ENCODE data around the gene PIP4K2C. TPM values are rescaled to one million over a fixed set of nuclear protein-coding genes. Genes with fewer than 3 reads are reported as not detected.

PIP4K2C gene
- total RNA-seq, 2 experiments from 2014 or later, result 17.8 to 20.6 TPM

- no peak overlapping the region for H3K27ac Mint-ChIP-seq
Observed at GRCh38 chr12:57625261-57626032, 34.5 kb downstream of the PIP4K2C start.

DNA sequence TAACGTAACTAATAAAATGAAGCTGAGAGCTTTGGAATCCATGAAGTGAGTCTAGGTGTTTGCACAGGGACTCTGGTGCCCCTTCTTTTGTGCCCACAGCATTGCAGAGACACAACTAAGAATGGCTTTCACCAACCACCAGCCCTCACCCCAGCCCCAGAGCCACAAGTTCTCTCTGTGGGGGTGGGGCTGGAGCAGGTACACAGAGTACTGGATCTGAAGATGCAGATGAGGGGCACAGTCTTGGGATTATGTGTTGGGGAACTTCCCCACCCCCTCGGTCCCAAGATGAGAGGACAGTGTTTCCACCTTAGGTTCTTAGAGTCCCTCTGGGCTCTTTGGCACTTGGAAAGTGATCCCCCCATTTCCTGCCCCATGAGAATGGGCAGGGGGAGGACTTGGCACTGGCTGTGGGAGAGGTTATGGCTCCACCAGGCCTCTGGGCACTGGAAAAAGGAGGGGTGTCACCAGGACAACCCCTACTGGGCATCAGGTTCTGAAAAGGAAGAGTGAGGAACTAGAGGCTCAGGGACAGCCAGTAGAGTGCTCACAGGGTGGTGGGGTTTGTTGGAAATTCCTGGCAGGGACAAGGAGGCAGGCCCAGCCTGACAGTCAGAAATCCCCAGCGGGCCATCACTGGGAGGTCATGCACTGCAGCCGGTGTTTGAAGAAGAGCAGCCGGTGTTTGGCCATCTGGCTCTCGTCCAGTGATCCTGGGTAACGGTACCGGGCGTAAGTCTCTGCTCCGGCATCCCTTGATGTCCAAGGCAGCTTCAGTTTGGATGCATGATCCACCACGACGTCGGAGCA lies 35.3 kb downstream of the PIP4K2C start:
- intact Hi-C loops (cut with micrococcal nuclease), result no loop called here
- H3K27ac Mint-ChIP-seq, result no peak overlapping the region
- H3K36me3 Mint-ChIP-seq, result no peaks in the 10 kb centered on the region
- no peak overlapping the region for H3K4me3 Mint-ChIP-seq
- no peaks in the 10 kb centered on the region for H3K9me3 Mint-ChIP-seq
- ChIA-PET POLR2A (interaction anchor here (0.6 kb wide), 1 partner anchor 38 kb away, joined by 3 read pairs; no protein-coding TSS in a partner anchor), CTCF (interaction anchor here (1.0 to 7.5 kb wide), 4 partner anchors 12 to 44 kb away, joined by 4 to 112 read pairs (median 11); no protein-coding TSS in a partner anchor)
- no peak for DNase-seq
- peaks cover 20% of the 10 kb centered on the region for H3K4me1 Mint-ChIP-seq (ENCODE audit: low read depth)
- H3K27me3 Mint-ChIP-seq, result peaks cover 83% of the 10 kb centered on the region

More at GRCh38 chr12:57625261-57626032, 34.5 kb downstream of the PIP4K2C start:
- H3K9me3 Mint-ChIP-seq, result no peaks in the 10 kb centered on the region
- H3K4me1 Mint-ChIP-seq (ENCODE audit: low read depth), result peaks cover 28% of the 10 kb centered on the region
- no peak overlapping the region for H3K4me3 Mint-ChIP-seq
- ChIA-PET POLR2A (interaction anchor here (0.5 to 0.6 kb wide), 2 partner anchors 37 to 97 kb away, joined by 3 to 4 read pairs; no protein-coding TSS in a partner anchor), CTCF (interaction anchor here (0.7 to 7.5 kb wide), 3 partner anchors 11 to 88 kb away, joined by 3 to 112 read pairs (median 6); no protein-coding TSS in a partner anchor)
- no peak for DNase-seq
- H3K36me3 Mint-ChIP-seq, result no peaks in the 10 kb centered on the region
- intact Hi-C loops (cut with micrococcal nuclease), result no loop called here
- peaks cover 83% of the 10 kb centered on the region for H3K27me3 Mint-ChIP-seq

DNA sequence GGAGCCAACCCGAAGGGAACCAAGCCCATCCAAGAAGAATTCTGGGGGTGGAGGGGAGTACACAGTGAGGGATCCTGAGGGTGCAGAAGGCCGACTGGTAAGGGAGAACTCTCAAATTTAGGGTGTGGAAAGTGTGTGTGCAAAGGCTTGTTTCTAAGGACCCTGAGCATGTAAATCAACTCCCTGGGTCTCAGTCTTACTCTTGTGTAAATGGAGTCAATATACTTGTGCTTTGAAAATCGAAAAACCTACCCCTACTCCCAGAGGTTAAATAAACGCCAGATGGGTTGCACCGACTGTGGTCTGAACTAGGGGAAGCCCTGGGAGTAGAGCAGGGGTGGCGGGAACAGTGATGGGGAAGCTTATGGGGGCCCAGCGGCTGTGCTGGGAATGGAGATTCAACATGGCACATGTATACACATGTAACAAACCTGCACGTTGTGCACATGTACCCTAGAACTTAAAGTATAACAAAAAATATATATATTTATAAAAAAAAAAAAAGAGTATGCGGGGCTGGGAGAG lies 36.0 kb downstream of the PIP4K2C start:
- ChIA-PET CTCF (interaction anchor here (0.7 to 2.4 kb wide), 6 partner anchors 11 to 168 kb away, joined by 3 to 16 read pairs (median 4); partner anchors contain the start of gene PIP4K2C), POLR2A (no interaction called here)
- Mint-ChIP-seq H3K36me3 (no peaks in the 10 kb centered on the region), H3K4me1 (ENCODE audit: low read depth) (peaks cover 13% of the 10 kb centered on the region), H3K27me3 (peaks cover 81% of the 10 kb centered on the region), H3K27ac (no peak overlapping the region), H3K4me3 (no peak overlapping the region), H3K9me3 (no peaks in the 10 kb centered on the region)
- DNase-seq, result no peak
- intact Hi-C loops (cut with micrococcal nuclease), result no loop called here

GRCh38 chr12:57627501-57628279 lies 36.7 kb downstream of the PIP4K2C start:
- Mint-ChIP-seq H3K36me3 (no peaks in the 10 kb centered on the region), H3K4me3 (peak overlapping the region; percentile 17), H3K27ac (no peak overlapping the region), H3K4me1 (ENCODE audit: low read depth) (peaks cover 12% of the 10 kb centered on the region), H3K27me3 (peaks cover 77% of the 10 kb centered on the region), H3K9me3 (no peaks in the 10 kb centered on the region)
- ChIA-PET CTCF (interaction anchor here (0.6 to 2.4 kb wide), 10 partner anchors 11 to 1009 kb away, joined by 3 to 16 read pairs (median 3); partner anchors contain the start of gene PIP4K2C), POLR2A (no interaction called here)
- peak; percentile 61 for DNase-seq
- intact Hi-C loops (cut with micrococcal nuclease), result no loop called here

DNA sequence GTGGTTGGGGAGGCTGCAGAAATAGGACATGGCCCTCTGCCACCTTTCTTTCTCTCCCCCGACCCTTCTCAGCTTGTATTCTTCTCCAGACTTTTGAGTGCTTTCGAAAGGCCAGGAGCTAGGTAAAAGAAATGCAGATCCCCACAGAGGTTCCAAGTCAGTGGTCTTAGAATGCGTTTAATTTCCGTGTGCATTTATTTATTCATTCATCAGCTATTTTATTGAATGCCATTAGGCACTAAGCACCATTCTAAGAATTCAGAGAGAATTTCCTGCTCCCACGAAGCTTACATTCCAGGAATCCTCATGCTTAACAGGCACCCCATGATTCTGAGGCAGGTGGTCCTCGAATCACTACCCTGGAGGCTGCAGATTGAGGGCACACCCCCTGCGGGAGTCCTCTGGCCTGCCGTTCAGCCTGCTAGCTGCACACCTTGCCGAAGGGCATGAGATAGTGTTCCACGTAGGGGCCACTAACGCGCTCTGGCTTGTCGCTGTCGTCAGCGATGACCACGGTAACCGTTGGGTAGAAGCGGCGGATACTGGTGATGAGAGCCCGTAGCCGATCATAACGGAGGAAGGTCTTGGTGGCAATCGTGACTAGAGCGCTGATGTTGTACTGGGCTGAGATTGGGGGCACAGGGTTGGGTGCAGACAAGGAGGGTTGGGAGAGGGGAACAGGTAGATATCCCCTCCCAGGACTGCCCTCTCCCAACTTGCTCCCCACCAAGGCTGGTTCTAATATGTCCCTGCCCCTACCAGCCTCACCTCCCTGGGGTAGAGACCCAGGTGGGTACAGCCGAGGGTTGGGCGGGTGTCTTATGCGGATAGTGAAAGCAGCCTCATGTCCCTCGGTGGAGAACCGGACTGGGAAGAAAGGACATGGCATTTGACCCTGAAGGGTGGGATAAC lies 37.5 kb downstream of the PIP4K2C start:
- no peak overlapping the region for H3K4me3 Mint-ChIP-seq
- intact Hi-C loops (cut with micrococcal nuclease), result no loop called here
- no peak for DNase-seq
- no peaks in the 10 kb centered on the region for H3K9me3 Mint-ChIP-seq
- H3K4me1 Mint-ChIP-seq (ENCODE audit: low read depth), result peaks cover 17% of the 10 kb centered on the region
- no peak overlapping the region for H3K27ac Mint-ChIP-seq
- POLR2A ChIA-PET, result no interaction called here
- CTCF ChIA-PET, result interaction anchor here (0.6 to 2.4 kb wide), 7 partner anchors 8 to 170 kb away, joined by 3 to 16 read pairs (median 3); no protein-coding TSS in a partner anchor
- H3K27me3 Mint-ChIP-seq, result peaks cover 75% of the 10 kb centered on the region
- no peaks in the 10 kb centered on the region for H3K36me3 Mint-ChIP-seq

GRCh38 chr12:57629897-57630471 lies 39.0 kb downstream of the PIP4K2C start:
- peaks cover 19% of the 10 kb centered on the region for H3K4me1 Mint-ChIP-seq (ENCODE audit: low read depth)
- no peak for DNase-seq
- H3K36me3 Mint-ChIP-seq, result no peaks in the 10 kb centered on the region
- POLR2A ChIA-PET, result no interaction called here
- peaks cover 65% of the 10 kb centered on the region for H3K27me3 Mint-ChIP-seq
- intact Hi-C loops (cut with micrococcal nuclease), result loop anchor here (5.0 kb wide), 2 partner anchors 62 to 112 kb away; partner anchors contain the start of gene OS9
- no peaks in the 10 kb centered on the region for H3K9me3 Mint-ChIP-seq
- no peak overlapping the region for H3K27ac Mint-ChIP-seq
- no peak overlapping the region for H3K4me3 Mint-ChIP-seq
- CTCF ChIA-PET, result interaction anchor here (1.0 to 5.1 kb wide), 5 partner anchors 9 to 171 kb away, joined by 3 to 43 read pairs (median 4); no protein-coding TSS in a partner anchor

GRCh38 chr12:57630891-57631433 lies 40.0 kb downstream of the PIP4K2C start:
- Mint-ChIP-seq H3K4me3 (no peak overlapping the region), H3K9me3 (no peaks in the 10 kb centered on the region), H3K4me1 (ENCODE audit: low read depth) (peaks cover 19% of the 10 kb centered on the region), H3K36me3 (no peaks in the 10 kb centered on the region), H3K27me3 (peaks cover 58% of the 10 kb centered on the region), H3K27ac (no peak overlapping the region)
- CTCF ChIA-PET, result interaction anchor here (0.7 to 5.1 kb wide), 4 partner anchors 8 to 62 kb away, joined by 3 to 43 read pairs (median 5); no protein-coding TSS in a partner anchor
- intact Hi-C loops (cut with micrococcal nuclease), result loop anchor here (5.0 kb wide), 2 partner anchors 61 to 111 kb away; partner anchors contain the start of gene OS9
- POLR2A ChIA-PET, result no interaction called here
- no peak for DNase-seq

DNA sequence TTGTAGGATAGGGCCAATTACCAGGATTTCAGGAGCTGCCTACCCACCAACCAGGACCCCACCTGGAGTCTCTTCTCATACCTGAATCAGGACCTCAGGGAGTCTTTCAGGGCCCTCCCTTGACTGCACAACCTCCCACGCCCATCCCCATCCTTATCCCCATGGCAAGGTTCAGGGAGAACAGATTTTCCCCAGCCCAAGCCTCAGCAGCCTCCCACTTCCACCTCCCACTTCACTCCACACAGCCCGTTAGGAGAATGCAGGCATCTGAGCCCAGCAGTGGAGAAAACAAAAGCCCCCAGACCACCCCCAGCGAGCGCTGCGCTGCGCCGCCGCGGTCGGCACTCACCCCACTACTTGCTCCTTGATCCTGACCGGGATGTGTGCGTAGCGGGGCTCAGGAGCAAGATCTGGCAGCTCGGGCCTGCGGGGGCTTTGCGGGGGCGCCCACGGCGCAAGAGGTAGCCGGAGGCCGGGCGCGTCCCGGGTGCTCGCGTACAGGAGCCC lies 40.6 kb downstream of the PIP4K2C start:
- peaks cover 19% of the 10 kb centered on the region for H3K4me1 Mint-ChIP-seq (ENCODE audit: low read depth)
- H3K27me3 Mint-ChIP-seq, result peaks cover 52% of the 10 kb centered on the region
- ChIA-PET POLR2A (no interaction called here), CTCF (interaction anchor here (0.9 to 5.1 kb wide), 2 partner anchors 9 to 48 kb away, joined by 3 to 43 read pairs; no protein-coding TSS in a partner anchor)
- peak overlapping the region; percentile 71 for H3K4me3 Mint-ChIP-seq
- no peaks in the 10 kb centered on the region for H3K9me3 Mint-ChIP-seq
- H3K27ac Mint-ChIP-seq, result no peak overlapping the region
- intact Hi-C loops (cut with micrococcal nuclease), result loop anchor here (5.0 kb wide), 2 partner anchors 61 to 111 kb away; partner anchors contain the start of gene OS9
- DNase-seq, result no peak
- H3K36me3 Mint-ChIP-seq, result no peaks in the 10 kb centered on the region

DNA sequence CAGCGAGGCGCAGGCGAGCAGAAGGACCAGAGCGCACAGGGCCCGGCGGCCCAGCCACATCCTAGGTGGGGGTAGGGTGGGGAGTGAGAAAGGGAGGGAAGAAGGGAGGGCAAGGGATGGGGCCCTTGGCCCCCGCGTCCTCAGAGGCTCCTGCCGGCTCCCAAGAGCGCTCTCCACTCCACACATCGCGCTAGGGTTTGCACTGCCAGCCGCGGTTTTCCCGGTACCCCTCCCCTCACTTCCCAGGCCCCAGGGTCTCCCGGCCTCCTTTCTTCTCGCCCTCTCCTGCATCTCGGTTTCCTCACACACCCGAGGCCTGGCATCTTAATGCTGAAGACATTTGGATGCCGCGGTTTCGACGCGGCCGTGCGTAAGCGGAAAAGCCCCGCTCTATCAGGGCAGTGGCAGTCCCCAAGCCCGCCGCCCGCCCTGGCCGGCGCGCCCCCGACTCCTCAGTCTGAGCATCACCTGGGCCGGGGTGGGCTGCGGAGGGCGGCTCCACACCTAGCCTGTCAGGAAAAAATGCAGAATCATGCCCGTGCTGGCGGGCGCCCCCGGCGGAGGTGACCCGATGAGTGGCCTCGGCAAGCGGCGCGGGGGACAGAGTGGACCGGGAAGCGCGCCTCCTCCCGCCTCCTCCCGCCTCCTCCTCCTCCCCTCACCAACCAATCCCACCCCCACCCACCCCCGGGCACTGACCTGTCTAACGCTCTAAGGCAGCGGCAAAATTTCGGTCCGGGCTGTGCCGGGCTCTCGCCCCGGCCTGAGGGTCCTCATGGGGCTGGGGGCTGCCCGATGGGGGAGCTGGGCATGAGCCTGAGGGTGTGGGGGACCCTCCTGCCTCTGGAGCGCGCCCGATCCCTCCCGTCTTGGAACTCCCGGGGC lies 41.3 kb downstream of the PIP4K2C start:
- CTCF ChIA-PET, result interaction anchor here (0.6 to 5.1 kb wide), 12 partner anchors 10 to 173 kb away, joined by 3 to 43 read pairs (median 4); partner anchors contain the start of genes GLI1 and PIP4K2C
- H3K36me3 Mint-ChIP-seq, result no peaks in the 10 kb centered on the region
- no peaks in the 10 kb centered on the region for H3K9me3 Mint-ChIP-seq
- peaks cover 14% of the 10 kb centered on the region for H3K4me1 Mint-ChIP-seq (ENCODE audit: low read depth)
- peaks cover 46% of the 10 kb centered on the region for H3K27me3 Mint-ChIP-seq
- peak; percentile 37 for DNase-seq
- POLR2A ChIA-PET, result no interaction called here
- intact Hi-C loops (cut with micrococcal nuclease), result loop anchor here (5.0 kb wide), 2 partner anchors 60 to 110 kb away; partner anchors contain the start of gene OS9
- H3K4me3 Mint-ChIP-seq, result peak overlapping the region; percentile 71
- no peak overlapping the region for H3K27ac Mint-ChIP-seq

Measured in activated CD4-positive, alpha-beta memory T cell treated with anti-CD3 and anti-CD28 coated beads for 36 hours (primary cell).